Measurements from ENCODE around the gene CACHD1. TPM values are rescaled to one million over a fixed set of nuclear protein-coding genes. Genes with fewer than 3 reads are reported as not detected.
"Not testable (repeated sequence)": the region's sequence is repeated elsewhere in the genome, so short reads cannot be mapped to it uniquely, and the experiment has no call there.

CACHD1 gene
- total RNA-seq, 4 donors from 2014 or later: 6.9 to 14.7 (median 11.6) TPM

GRCh38 chr1:64733581-64734286 is 263.8 kb downstream of the CACHD1 start:
- Histone ChIP-seq H3K4me1 (no peaks in the 10 kb centered on the region), H3K27me3 (no peaks in the 10 kb centered on the region), H3K9me3 (no peaks in the 10 kb centered on the region), H3K27ac (no peak overlapping the region), H3K4me3 (no peak overlapping the region), H3K36me3 (no peaks in the 10 kb centered on the region)
- no peak for DNase-seq (ENCODE audit: low spot score in 2 of 2)
- TF ChIP-seq POLR2AphosphoS5 (IDR thresholded peaks at IDR 0.05) (no peak), EP300 (IDR thresholded peaks at IDR 0.05) (no peak), POLR2A (IDR thresholded peaks at IDR 0.05) (no peak)
- TF ChIP-seq, protein P1, sequence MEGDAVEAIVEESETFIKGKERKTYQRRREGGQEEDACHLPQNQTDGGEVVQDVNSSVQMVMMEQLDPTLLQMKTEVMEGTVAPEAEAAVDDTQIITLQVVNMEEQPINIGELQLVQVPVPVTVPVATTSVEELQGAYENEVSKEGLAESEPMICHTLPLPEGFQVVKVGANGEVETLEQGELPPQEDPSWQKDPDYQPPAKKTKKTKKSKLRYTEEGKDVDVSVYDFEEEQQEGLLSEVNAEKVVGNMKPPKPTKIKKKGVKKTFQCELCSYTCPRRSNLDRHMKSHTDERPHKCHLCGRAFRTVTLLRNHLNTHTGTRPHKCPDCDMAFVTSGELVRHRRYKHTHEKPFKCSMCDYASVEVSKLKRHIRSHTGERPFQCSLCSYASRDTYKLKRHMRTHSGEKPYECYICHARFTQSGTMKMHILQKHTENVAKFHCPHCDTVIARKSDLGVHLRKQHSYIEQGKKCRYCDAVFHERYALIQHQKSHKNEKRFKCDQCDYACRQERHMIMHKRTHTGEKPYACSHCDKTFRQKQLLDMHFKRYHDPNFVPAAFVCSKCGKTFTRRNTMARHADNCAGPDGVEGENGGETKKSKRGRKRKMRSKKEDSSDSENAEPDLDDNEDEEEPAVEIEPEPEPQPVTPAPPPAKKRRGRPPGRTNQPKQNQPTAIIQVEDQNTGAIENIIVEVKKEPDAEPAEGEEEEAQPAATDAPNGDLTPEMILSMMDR (IDR thresholded peaks at IDR 0.05): no peak
- 95% methylated on average over 3 of the region's 3 CpGs for WGBS

DNA sequence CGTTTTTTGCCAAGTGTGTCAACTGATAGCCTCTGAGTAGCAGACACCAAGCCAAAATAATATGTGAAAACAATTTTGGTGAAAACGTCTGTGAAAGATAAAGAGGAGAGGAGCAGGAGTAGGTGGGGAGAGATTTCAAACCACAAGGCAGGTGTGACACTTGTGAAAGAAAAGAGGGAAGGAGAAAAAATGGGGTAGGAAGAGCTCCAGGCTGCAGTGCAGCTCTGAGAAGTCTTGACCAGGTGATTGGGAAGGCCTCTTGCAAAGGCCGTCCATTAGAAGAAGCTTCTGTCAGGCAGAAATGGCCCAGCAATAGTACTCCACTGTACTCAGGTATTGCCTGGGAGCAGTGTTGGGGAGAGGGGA is 264.3 kb downstream of the CACHD1 start:
- Histone ChIP-seq H3K4me3 (no peak overlapping the region), H3K27ac (no peak overlapping the region), H3K27me3 (no peaks in the 10 kb centered on the region), H3K36me3 (no peaks in the 10 kb centered on the region), H3K9me3 (no peaks in the 10 kb centered on the region), H3K4me1 (no peaks in the 10 kb centered on the region)
- DNase-seq (ENCODE audit: low spot score in 2 of 2): no peak
- WGBS: 76% methylated on average over 3 of the region's 3 CpGs
- TF ChIP-seq POLR2A (IDR thresholded peaks at IDR 0.05) (no peak), POLR2AphosphoS5 (IDR thresholded peaks at IDR 0.05) (no peak), EP300 (IDR thresholded peaks at IDR 0.05) (no peak)
- TF ChIP-seq, protein P1 (IDR thresholded peaks at IDR 0.05): no peak

- not testable (repeated sequence) for H3K9me3 ChIP-seq; H3K36me3 ChIP-seq; H3K27ac ChIP-seq; H3K4me3 ChIP-seq; H3K4me1 ChIP-seq; H3K27me3 ChIP-seq; DNase-seq (ENCODE audit: low spot score in 2 of 2)
- WGBS: 97% methylated on average over 1 of the region's 1 CpG
Observed at GRCh38 chr1:64740687-64741086, 270.8 kb downstream of the CACHD1 start.
